Natural killer cell (primary cell): ENCODE results near the gene APBB1. TPM values are rescaled to one million over a fixed set of nuclear protein-coding genes. Genes with fewer than 3 reads are reported as not detected.
A peak's percentile ranks its signal among the peaks of the same experiment; 100 is the strongest.

Experiments
- ATAC-seq, 3 donors: fragments of 150-1000 bp in 2 of 3; fragments of 200-7000 bp in 1 of 3; cut with Tn5 transposase; 1 replicate in 1 of 3; 2 replicates in 2 of 3; pipeline ENCODE4 v1.10.0; 2021; ENCODE audit warnings: mild to moderate bottlenecking in 2 of 3, moderate library complexity in 2 of 3
- DNase-seq, 2 donors: peaks; one replicate each; pipeline versions ENCODE4 v3.0.0 to v3.0.0-alpha.2; 2013 to 2021; ENCODE audit warnings: mixed read lengths in 1 of 2
- H3K27ac ChIP-seq: one replicate; pipeline ENCODE4 v1.5.1; 2013; ENCODE audit warnings: mild to moderate bottlenecking, low read length
- H3K27me3 ChIP-seq: one replicate; pipeline ENCODE4 v1.6.1; 2013; ENCODE audit warnings: low read length; ENCODE audit not compliant: control insufficient read depth, insufficient read depth
- H3K36me3 ChIP-seq: one replicate; pipeline ENCODE4 v1.6.1; 2013; ENCODE audit warnings: low read length; ENCODE audit not compliant: control insufficient read depth, insufficient read depth
- H3K4me1 ChIP-seq: one replicate; pipeline ENCODE4 v1.6.1; 2013; ENCODE audit warnings: low read length; ENCODE audit not compliant: control insufficient read depth, insufficient read depth
- H3K4me3 ChIP-seq: one replicate; pipeline ENCODE4 v1.5.1; 2013; ENCODE audit warnings: low read length
- H3K9me3 ChIP-seq: one replicate; pipeline ENCODE4 v1.6.1; 2013; ENCODE audit warnings: low read length; ENCODE audit not compliant: control insufficient read depth, insufficient read depth
- H3K27ac Mint-ChIP-seq, 2 donors: one replicate each; pipeline ENCODE4 v1.8.0; 2022; ENCODE audit warnings: mild to moderate bottlenecking in 2 of 2, mixed read lengths in 2 of 2, moderate library complexity in 1 of 2
- H3K27me3 Mint-ChIP-seq, 2 donors: one replicate each; pipeline ENCODE4 v1.8.0; 2022; ENCODE audit warnings: low read depth in 2 of 2, mixed read lengths in 2 of 2
- H3K36me3 Mint-ChIP-seq: one replicate; pipeline ENCODE4 v1.8.0; 2022; ENCODE audit warnings: mixed read lengths
- H3K4me1 Mint-ChIP-seq, 2 donors: one replicate each; pipeline ENCODE4 v1.8.0; 2022; ENCODE audit warnings: mixed read lengths in 2 of 2
- H3K4me3 Mint-ChIP-seq: one replicate; pipeline ENCODE4 v1.8.0; 2022; ENCODE audit warnings: mild to moderate bottlenecking, moderate library complexity, mixed read lengths
- H3K9me3 Mint-ChIP-seq, 2 donors: one replicate each; pipeline ENCODE4 v1.8.0; 2022; ENCODE audit warnings: mixed read lengths in 2 of 2
- CTCF ChIP-seq: fragments of 200-600 bp; IDR thresholded peaks from one replicate; pipeline ENCODE4 v1.8.0; 2022; ENCODE audit warnings: antibody characterized with exemption
- WGBS: methylation state at CpG from one replicate; pipeline ENCODE4 v1.1.7; 2013; ENCODE audit warnings: missing lambda C conversion rate; ENCODE audit not compliant: insufficient coverage; 5-methylcytosine and 5-hydroxymethylcytosine counted together
- intact Hi-C: fragments of 100-400 bp; cut with micrococcal nuclease; formaldehyde crosslinking; loops from one replicate; pipeline ENCODE4 v1.14.2; 2022
- total RNA-seq, 4 donors: library from RNA; stranded (reverse); fragments of 120-200 nt in 1 of 4; gene quantifications; one replicate each; pipeline versions ENCODE4 v1.2.3 to v1.2.4, GENCODE V29; 2013 to 2022

Gene APBB1
- total RNA-seq, result 10 to 100 TPM; 62.8 to 77.1 (median 67.5) TPM
- 26.7 TPM for total RNA-seq (2013)

DNA sequence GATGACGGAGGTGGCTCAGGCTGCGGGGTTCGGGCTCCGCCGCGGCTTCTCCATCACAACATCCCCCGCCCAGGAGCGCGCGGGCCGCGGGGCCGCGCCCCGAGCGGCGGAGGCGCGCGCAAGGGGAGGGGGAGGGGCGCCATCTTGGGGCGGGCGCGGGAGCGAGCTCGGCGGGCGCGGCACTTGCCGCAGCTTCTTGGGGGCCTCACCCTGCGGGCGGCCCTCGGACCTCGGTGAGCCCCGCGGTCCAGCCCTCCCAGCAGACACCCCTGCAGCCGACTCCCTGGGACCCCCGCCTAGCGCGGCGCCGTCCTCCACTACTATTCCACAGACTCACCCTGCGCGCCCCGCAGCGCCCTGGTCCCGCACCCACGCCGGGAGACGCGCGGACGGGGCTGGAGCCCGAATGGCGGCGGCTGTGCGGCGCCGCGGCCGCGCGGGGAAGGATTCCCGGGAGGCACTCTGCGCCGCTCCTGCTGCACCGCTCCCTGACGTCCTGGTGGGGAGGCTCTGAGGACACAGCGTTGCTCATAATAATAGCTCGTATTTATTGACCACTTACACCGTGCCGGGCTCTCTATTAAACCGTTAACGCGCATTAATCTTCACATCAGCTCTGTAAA lies at the start of gene APBB1:
APBB1 (minus strand) TSS at position 86 of the 623 bp plus-strand sequence. CDS start 7,747 bp downstream, outside the sequence.
- ATAC-seq, result peak; percentile 84 to 89 (median 84)
- peak within 1 kb of the TSS; percentile 46 for H3K4me3 ChIP-seq

DNA sequence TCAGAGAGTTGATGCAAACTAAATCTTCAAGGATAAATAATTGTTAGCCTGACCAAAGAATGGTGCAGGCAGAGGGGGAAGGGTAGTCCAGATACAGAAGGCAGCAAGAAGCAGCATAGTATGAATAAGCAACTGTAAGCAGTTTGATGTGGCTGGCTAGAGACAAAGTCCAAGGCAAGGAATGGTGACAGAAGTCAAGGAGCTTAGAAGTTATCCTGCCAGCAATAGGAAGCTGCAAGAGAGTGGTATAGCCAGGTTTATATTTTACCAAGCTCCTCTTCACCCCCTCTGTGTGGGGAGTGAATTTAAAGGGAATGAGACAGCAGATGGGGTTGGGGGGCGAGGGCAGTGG lies 40.2 kb upstream of the APBB1 start:
- Histone ChIP-seq H3K27me3 (no peaks in the 10 kb centered on the region), H3K4me1 (no peaks in the 10 kb centered on the region), H3K9me3 (no peaks in the 10 kb centered on the region), H3K4me3 (no peak overlapping the region), H3K36me3 (peaks cover 26% of the 10 kb centered on the region), H3K27ac (no peak overlapping the region)
- ATAC-seq (no peak), DNase-seq (no peak)
- Mint-ChIP-seq H3K27me3 (no peaks in the 10 kb centered on the region), H3K27ac (no peak overlapping the region), H3K4me1 (no peaks in the 10 kb centered on the region), H3K36me3 (peaks cover 5% of the 10 kb centered on the region), H3K4me3 (no peak overlapping the region), H3K9me3 (no peaks in the 10 kb centered on the region)
- TF ChIP-seq CTCF, result no peak
- WGBS, result 75% methylated on average over 1 of the region's 1 CpG
- intact Hi-C loops, result no loop called here

More for the DNA sequence above, at the start of gene APBB1:
- Histone ChIP-seq H3K27ac (peak within 1 kb of the TSS; percentile 29), H3K9me3 (no peaks in the 10 kb centered on the region), H3K4me1 (peaks cover 32% of the 10 kb centered on the region), H3K36me3 (no peaks in the 10 kb centered on the region), H3K27me3 (peaks cover 3% of the 10 kb centered on the region)
- intact Hi-C loops, result loop anchor here (2.0 kb wide), 1 partner anchor 28 kb away; the partner anchor contains the start of gene SMPD1
- peaks cover 15 to 31% of the 10 kb centered on the region in 2 donors for H3K27me3 Mint-ChIP-seq
- DNase-seq, result peak; percentile 76 to 90
- peaks cover 5% of the 10 kb centered on the region in 2 donors for H3K4me1 Mint-ChIP-seq
- no peak for TF ChIP-seq CTCF
- no peaks in the 10 kb centered on the region for H3K9me3 Mint-ChIP-seq
- WGBS, result under 1% methylated on average over 75 of the region's 75 CpGs
- no peaks in the 10 kb centered on the region for H3K36me3 Mint-ChIP-seq
- H3K27ac Mint-ChIP-seq, result peak within 1 kb of the TSS in 1 of 2 donors; percentile 62
- no peak within 1 kb of the TSS for H3K4me3 Mint-ChIP-seq

GRCh38 chr11:6458352-6459098 lies 39.6 kb upstream of the APBB1 start:
- no peaks in the 10 kb centered on the region for H3K9me3 Mint-ChIP-seq
- DNase-seq (no peak), ATAC-seq (no peak)
- Histone ChIP-seq H3K36me3 (peaks cover 23% of the 10 kb centered on the region), H3K9me3 (no peaks in the 10 kb centered on the region), H3K27ac (no peak overlapping the region), H3K4me1 (no peaks in the 10 kb centered on the region), H3K4me3 (no peak overlapping the region), H3K27me3 (no peaks in the 10 kb centered on the region)
- no peak overlapping the region for H3K4me3 Mint-ChIP-seq
- no peak overlapping the region for H3K27ac Mint-ChIP-seq
- TF ChIP-seq CTCF, result no peak
- H3K4me1 Mint-ChIP-seq, result no peaks in the 10 kb centered on the region
- H3K27me3 Mint-ChIP-seq, result no peaks in the 10 kb centered on the region
- WGBS, result 83% methylated on average over 2 of the region's 2 CpGs
- intact Hi-C loops, result no loop called here
- peaks cover 5% of the 10 kb centered on the region for H3K36me3 Mint-ChIP-seq
